ENCODE measurements around the gene RUNX2. TPM values are rescaled to one million over a fixed set of nuclear protein-coding genes. Genes with fewer than 3 reads are reported as not detected.

RUNX2 gene
- total and polyA plus RNA-seq, 2 of the 8 experiments (the other 6 are each of a cell fraction or from before 2014, with no cell fraction given): 0.26 to 1.2 TPM

GRCh38 chr6:45678285-45678607 is 350.1 kb downstream of the RUNX2 start (continued):
- TF ChIP-seq BACH1 (IDR thresholded peaks at IDR 0.05; ENCODE audit: low read length): no peak

Measured in H1 (cell line).